Thyroid gland (tissue), 4 donors: Measurements from ENCODE around the gene EPB41.
"Not testable (repeated sequence)": the region's sequence is repeated elsewhere in the genome, so short reads cannot be mapped to it uniquely, and the experiment has no call there.

ENCODE experiments used
- CTCF ChIP-seq, 6 experiments: fragments of 200-600 bp in 3 of 6; fragments of 450-650 bp in 3 of 6; sonication (generic) in 3 of 6; IDR thresholded peaks; one replicate each; pipeline ENCODE4 v1.5.1; 2016 to 2019; ENCODE audit warnings: antibody characterized with exemption in 6 of 6, mild to moderate bottlenecking in 2 of 6, inconsistent platforms in 1 of 6, moderate library complexity in 1 of 6
- POLR2A ChIP-seq, 2 donors: fragments of 450-650 bp; IDR thresholded peaks; one replicate each; pipeline ENCODE4 v1.6.1; 2017; ENCODE audit warnings: antibody characterized with exemption in 2 of 2, mild to moderate bottlenecking in 2 of 2, moderate library complexity in 1 of 2

DNA sequence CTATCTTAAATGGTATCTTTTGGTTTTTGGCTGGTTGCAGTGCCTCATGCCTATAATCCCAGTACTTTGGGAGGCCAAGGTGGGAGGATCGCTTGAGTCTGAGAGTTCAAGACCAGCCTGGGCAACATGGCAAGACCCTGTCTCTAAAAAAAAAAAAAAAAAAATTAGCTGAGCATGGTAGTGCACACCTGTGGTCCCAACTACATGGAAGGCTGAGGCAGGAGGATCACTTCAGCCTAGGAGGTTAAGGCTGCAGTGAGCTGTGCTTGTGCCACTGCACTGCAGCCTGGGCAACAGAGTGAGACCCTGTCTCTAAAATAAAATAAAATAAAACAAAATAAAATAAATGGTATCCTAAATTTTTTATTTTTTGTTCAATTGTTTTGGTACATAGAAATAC, 131.3 kb downstream of the EPB41 start:
- TF ChIP-seq CTCF, POLR2A (IDR thresholded peaks at IDR 0.05): not testable (repeated sequence)
